ENCODE data around the gene RASD1.

DNA sequence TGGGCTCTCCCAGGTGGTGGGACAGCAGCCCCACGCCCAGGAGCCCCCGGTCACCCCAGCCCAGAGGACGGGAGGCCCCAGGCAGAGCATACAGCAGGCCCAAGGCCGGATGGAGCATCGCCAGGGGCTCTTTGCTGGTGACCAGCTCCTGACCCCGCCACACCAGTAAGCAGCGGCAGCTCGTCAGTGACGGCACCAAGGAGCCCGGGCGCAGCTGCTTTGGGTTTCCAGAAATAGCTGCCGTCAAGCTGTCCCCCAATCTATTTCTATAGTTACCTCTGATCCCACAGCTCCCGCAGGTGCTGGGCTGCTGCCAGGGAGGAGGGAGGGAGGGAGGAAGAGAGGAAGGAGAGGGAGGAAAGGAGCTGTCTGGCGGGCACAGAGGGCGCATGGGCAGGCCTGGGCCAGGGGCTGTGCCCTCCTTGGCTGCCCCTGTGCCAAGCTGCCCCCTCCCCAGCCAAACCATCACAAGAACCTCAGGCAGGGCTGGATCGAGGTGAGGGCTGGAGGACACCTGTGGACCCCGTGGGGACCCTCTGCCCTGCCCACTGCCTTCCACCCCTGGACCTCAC is 10.8 kb upstream of the RASD1 start:
- TF ChIP-seq, protein P1, sequence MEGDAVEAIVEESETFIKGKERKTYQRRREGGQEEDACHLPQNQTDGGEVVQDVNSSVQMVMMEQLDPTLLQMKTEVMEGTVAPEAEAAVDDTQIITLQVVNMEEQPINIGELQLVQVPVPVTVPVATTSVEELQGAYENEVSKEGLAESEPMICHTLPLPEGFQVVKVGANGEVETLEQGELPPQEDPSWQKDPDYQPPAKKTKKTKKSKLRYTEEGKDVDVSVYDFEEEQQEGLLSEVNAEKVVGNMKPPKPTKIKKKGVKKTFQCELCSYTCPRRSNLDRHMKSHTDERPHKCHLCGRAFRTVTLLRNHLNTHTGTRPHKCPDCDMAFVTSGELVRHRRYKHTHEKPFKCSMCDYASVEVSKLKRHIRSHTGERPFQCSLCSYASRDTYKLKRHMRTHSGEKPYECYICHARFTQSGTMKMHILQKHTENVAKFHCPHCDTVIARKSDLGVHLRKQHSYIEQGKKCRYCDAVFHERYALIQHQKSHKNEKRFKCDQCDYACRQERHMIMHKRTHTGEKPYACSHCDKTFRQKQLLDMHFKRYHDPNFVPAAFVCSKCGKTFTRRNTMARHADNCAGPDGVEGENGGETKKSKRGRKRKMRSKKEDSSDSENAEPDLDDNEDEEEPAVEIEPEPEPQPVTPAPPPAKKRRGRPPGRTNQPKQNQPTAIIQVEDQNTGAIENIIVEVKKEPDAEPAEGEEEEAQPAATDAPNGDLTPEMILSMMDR (IDR thresholded peaks at IDR 0.05) = no peak
- TF ChIP-seq POLR2A (IDR thresholded peaks at IDR 0.05) = no peak
